ENCODE results near the gene GTF2F2.

DNA sequence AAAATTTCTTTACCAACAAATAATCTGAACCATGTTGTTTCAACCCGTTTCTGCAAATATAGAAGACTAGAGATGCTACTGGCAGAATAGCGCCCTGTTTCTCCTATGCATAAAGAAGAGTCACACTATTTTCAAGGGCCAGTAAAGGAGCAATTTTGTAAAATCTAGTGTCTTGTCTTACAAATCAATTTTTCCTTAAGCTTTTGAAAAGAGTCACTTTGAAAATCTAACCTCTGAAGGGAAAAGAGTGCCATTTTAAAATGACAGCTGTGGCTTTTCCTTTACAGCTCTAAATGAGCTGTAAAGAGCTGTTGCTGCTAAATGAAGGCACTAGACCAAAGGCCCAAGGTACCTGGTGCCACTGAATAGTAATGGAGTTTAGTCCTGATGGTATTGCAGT is 16.9 kb upstream of the GTF2F2 start:
- TF ChIP-seq, protein P1, sequence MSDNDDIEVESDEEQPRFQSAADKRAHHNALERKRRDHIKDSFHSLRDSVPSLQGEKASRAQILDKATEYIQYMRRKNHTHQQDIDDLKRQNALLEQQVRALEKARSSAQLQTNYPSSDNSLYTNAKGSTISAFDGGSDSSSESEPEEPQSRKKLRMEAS (IDR thresholded peaks at IDR 0.05): no peak
- TF ChIP-seq SP1 (IDR thresholded peaks at IDR 0.05; ENCODE audit: low read depth): no peak

Measured in HCT116 (cell line).